GM12878 (cell line): ENCODE results near the gene ZNRF3. TPM values are rescaled to one million over a fixed set of nuclear protein-coding genes. Genes with fewer than 3 reads are reported as not detected.

Experiments used
- ATAC-seq: fragments of 200-7000 bp; cut with Tn5 transposase; 3 replicates; pipeline ENCODE4 v1.9.1; 2020; ENCODE audit warnings: mild to moderate bottlenecking, moderate library complexity
- BruUV-seq: library from RNA; stranded (reverse); fragments of 400-500 nt; replicated peaks from 2 replicates; lab custom pipeline; 2021; lab: Mats Ljungman, UMichigan
- CTCF ChIA-PET: fragments of 300-600 bp; sonication (Branson Sonifier 250); formaldehyde crosslinking; extraction: SDS; loops from one replicate; lab custom pipeline; 2021; ENCODE audit warnings: inconsistent platforms; lab: Yijun Ruan, JAX
- POLR2A ChIA-PET: fragments of 350-600 bp; formaldehyde crosslinking; extraction: SDS; loops from one replicate; lab custom pipeline; 2021; ENCODE audit warnings: inconsistent platforms; lab: Charles Lee
- RAD21 ChIA-PET: fragments of 300-600 bp; sonication (Branson Sonifier 250); formaldehyde crosslinking; loops from one replicate; lab custom pipeline; 2023; ENCODE audit warnings: antibody characterized with exemption; ENCODE audit not compliant: unreplicated experiment; lab: Charles Lee
- SMC1A ChIA-PET: fragments of 300-600 bp; sonication (Branson Sonifier 250); formaldehyde crosslinking; loops from one replicate; lab custom pipeline; 2023; ENCODE audit not compliant: unreplicated experiment, uncharacterized antibody; lab: Charles Lee
- DNase-seq: peaks from one replicate; pipeline ENCODE4 v3.0.0-alpha.2; 2011; ENCODE audit warnings: low read depth, low spot score
- FAIRE-seq: peaks from 3 replicates; lab custom pipeline; 2011; peaks lifted over from hg19 to GRCh38; lab: Jason Lieb, UNC
- H2AFZ ChIP-seq: 2 replicates; pipeline ENCODE4 v1.6.0; 2011; ENCODE audit warnings: low read depth, low read length, control low read depth; ENCODE audit not compliant: control insufficient read depth
- H3K27ac ChIP-seq: 2 replicates; pipeline ENCODE4 v1.5.1; 2011; ENCODE audit warnings: control low read depth; ENCODE audit not compliant: control insufficient read depth, insufficient read depth
- H3K27me3 ChIP-seq, 2 experiments: replicated peaks in 1 of 2; 2 replicates each; pipeline versions ENCODE4 v1.6.0 to v1.6.1; 2011; ENCODE audit warnings: low read length in 1 of 2; ENCODE audit not compliant: control insufficient read depth in 2 of 2, insufficient read depth in 2 of 2
- H3K36me3 ChIP-seq, 2 experiments: 2 replicates each; pipeline ENCODE4 v1.5.1; 2011; ENCODE audit warnings: low read length in 1 of 2; ENCODE audit not compliant: control insufficient read depth in 2 of 2, insufficient read depth in 2 of 2
- H3K4me1 ChIP-seq: 2 replicates; pipeline ENCODE4 v1.6.1; 2011; ENCODE audit warnings: mild to moderate bottlenecking, low read length, moderate library complexity, mixed read lengths; ENCODE audit not compliant: control insufficient read depth, insufficient read depth
- H3K4me2 ChIP-seq: 2 replicates; pipeline ENCODE4 v1.6.0; 2011; ENCODE audit warnings: control low read depth; ENCODE audit not compliant: control insufficient read depth, insufficient read depth
- H3K4me3 ChIP-seq: fragments of 200-600 bp; sonication (generic); 2 replicates; pipeline ENCODE4 v1.5.1; 2016
- H3K79me2 ChIP-seq: 2 replicates; pipeline ENCODE4 v1.6.0; 2011; ENCODE audit warnings: low read length; ENCODE audit not compliant: control insufficient read depth, insufficient read depth
- H3K9ac ChIP-seq: 2 replicates; pipeline ENCODE4 v1.8.0; 2011; ENCODE audit warnings: low read length, control low read depth, mixed read lengths; ENCODE audit not compliant: control insufficient read depth, insufficient read depth
- H3K9me3 ChIP-seq: replicated peaks from 3 replicates; pipeline ENCODE4 v1.5.1; 2011; ENCODE audit warnings: mild to moderate bottlenecking, low read length; ENCODE audit not compliant: control insufficient read depth, insufficient read depth
- H4K20me1 ChIP-seq: 2 replicates; pipeline ENCODE4 v1.6.0; 2011; ENCODE audit not compliant: control insufficient read depth, insufficient read depth
- BCL11A ChIP-seq: IDR thresholded peaks from 2 replicates; pipeline ENCODE4 v1.6.1; 2011; ENCODE audit warnings: low read depth, low read length
- BCL3 ChIP-seq: IDR thresholded peaks from 2 replicates; pipeline ENCODE4 v1.6.1; 2011; ENCODE audit warnings: borderline replicate concordance, low read depth, mild to moderate bottlenecking, moderate library complexity, low read length; ENCODE audit not compliant: insufficient read depth, poor library complexity, severe bottlenecking
- BRCA1 ChIP-seq: IDR thresholded peaks from 2 replicates; pipeline ENCODE4 v1.6.1; 2011; ENCODE audit warnings: low read depth, low read length, improper control_type of control experiment
- CBX3 ChIP-seq: fragments of 200-600 bp; sonication (generic); IDR thresholded peaks from 2 replicates; pipeline ENCODE4 v1.6.1; 2016; ENCODE audit warnings: low read depth, borderline replicate concordance
- CHD4 ChIP-seq: fragments of 200-600 bp; sonication (generic); IDR thresholded peaks from 2 replicates; pipeline ENCODE4 v1.6.1; 2016; ENCODE audit warnings: mild to moderate bottlenecking
- EGR1 ChIP-seq, 2 experiments: IDR thresholded peaks; 1 replicate in 1 of 2; 2 replicates in 1 of 2; pipeline ENCODE4 v1.6.1; 2011 to 2012; ENCODE audit warnings: low read depth in 2 of 2, low read length in 2 of 2, borderline replicate concordance in 1 of 2, mild to moderate bottlenecking in 1 of 2, moderate library complexity in 1 of 2
- HCFC1 ChIP-seq: fragments of 150-350 bp; IDR thresholded peaks from 2 replicates; pipeline ENCODE4 v1.6.1; 2014; ENCODE audit warnings: low read length
- IRF5 ChIP-seq: fragments of 450-650 bp; IDR thresholded peaks from 2 replicates; pipeline ENCODE4 v1.6.1; 2017; ENCODE audit warnings: borderline replicate concordance
- KLF5 ChIP-seq: fragments of 450-650 bp; IDR thresholded peaks from 2 replicates; pipeline ENCODE4 v1.6.1; 2014; ENCODE audit warnings: mild to moderate bottlenecking; ENCODE audit not compliant: partially characterized antibody
- MTA3 ChIP-seq: IDR thresholded peaks from 2 replicates; pipeline ENCODE4 v1.6.1; 2012; ENCODE audit warnings: low read length, inconsistent platforms, borderline replicate concordance
- MXI1 ChIP-seq: fragments of 150-350 bp; IDR thresholded peaks from 2 replicates; pipeline ENCODE4 v1.6.1; 2011; ENCODE audit warnings: low read depth, mild to moderate bottlenecking, inconsistent platforms, low read length, improper control_type of control experiment
- NKRF ChIP-seq: fragments of 450-650 bp; conservative IDR thresholded peaks from 2 replicates; pipeline ENCODE4 v1.6.1; 2017; ENCODE audit warnings: mild to moderate bottlenecking, moderate library complexity
- RB1 ChIP-seq: fragments of 450-650 bp; formaldehyde crosslinking; IDR thresholded peaks from 2 replicates; pipeline ENCODE4 v1.6.1; 2017; ENCODE audit warnings: mild to moderate bottlenecking, borderline replicate concordance
- SIN3A ChIP-seq: IDR thresholded peaks from 2 replicates; pipeline ENCODE4 v1.6.1; 2012; ENCODE audit warnings: low read depth, low read length, improper control_type of control experiment
- SPI1 ChIP-seq: IDR thresholded peaks from 2 replicates; pipeline ENCODE4 v1.6.1; 2011; ENCODE audit warnings: low read depth, mild to moderate bottlenecking, low read length, moderate library complexity, borderline replicate concordance; ENCODE audit not compliant: insufficient read depth
- SUZ12 ChIP-seq: fragments of 200-600 bp; sonication (generic); IDR thresholded peaks from one replicate; pipeline ENCODE4 v1.6.1; 2018; ENCODE audit warnings: antibody characterized with exemption, mild to moderate bottlenecking; ENCODE audit not compliant: unreplicated experiment
- YBX1 ChIP-seq: fragments of 450-650 bp; IDR thresholded peaks from 2 replicates; pipeline ENCODE4 v1.6.1; 2016; ENCODE audit warnings: antibody characterized with exemption
- WGBS: methylation state at CpG from one replicate; pipeline ENCODE4 v1.1.6; 2016; ENCODE audit warnings: low lambda C conversion rate; ENCODE audit not compliant: insufficient replicate concordance, insufficient coverage; ENCODE audit errors: missing lambda C conversion rate; 5-methylcytosine and 5-hydroxymethylcytosine counted together
- in situ Hi-C: fragments of 300-500 bp; cut with MboI; formaldehyde crosslinking; loops from 9 replicates; pipeline ENCODE4 v1.14.3; 2018; ENCODE audit warnings: mixed read lengths
- intact Hi-C: fragments of 100-400 bp; cut with micrococcal nuclease; formaldehyde crosslinking; loops from one replicate; pipeline ENCODE4 v1.14.2; 2022; ENCODE audit not compliant: unreplicated experiment
- polyA plus RNA-seq, 11 experiments: library from polyadenylated mRNA; depleted of rRNA in 4 of 11; unstranded in 6 of 11; stranded (reverse) in 5 of 11; fragments of >200 nt; fragmentation: Nextera tagmentation in 4 of 11; fragmentation: Illumina TruSeq in 1 of 11; extraction: Ambion mirVana in 4 of 11; extraction: Trizol in 1 of 11; gene quantifications; 1 replicate in 1 of 11; 2 replicates in 10 of 11; pipeline versions ENCODE4 v1.2.1 to v1.2.3, GENCODE V29; 2011 to 2016; ENCODE audit warnings: inconsistent platforms in 2 of 11, missing spikeins in 2 of 11, low read depth in 1 of 11
- total RNA-seq, 4 experiments: library from RNA; depleted of rRNA in 3 of 4; stranded (reverse); fragments of >200 nt in 3 of 4; fragmentation: Illumina TruSeq in 1 of 4; extraction: Trizol in 1 of 4; gene quantifications; 2 replicates each; pipeline versions ENCODE4 v1.2.1 to v1.2.3, GENCODE V29; 2013 to 2021

The ZNRF3 gene
- total and polyA plus RNA-seq, 10 of the 15 experiments (the other 5 are each of a cell fraction or from before 2014, with no cell fraction given): 0.05 to 2.4 (median 0.46) TPM

- no peak for TF ChIP-seq SPI1
- TF ChIP-seq KLF5: no peak
- no peak for TF ChIP-seq NKRF
- no peak for TF ChIP-seq BCL11A
- TF ChIP-seq CHD4: no peak
Observed at GRCh38 chr22:28978158-28978557, 94.8 kb downstream of the ZNRF3 start (continued).

- Histone ChIP-seq H3K4me2 (no peak overlapping the region), H3K27me3 (0 out of 4 replicates have a peak, but pooled peaks cover 0 to 5% of the 10 kb centered on the region in 2 experiments), H2AFZ (no peak overlapping the region), H3K36me3 (no peaks in the 10 kb centered on the region), H3K9me3 (no peaks in the 10 kb centered on the region), H3K79me2 (no peaks in the 10 kb centered on the region), H3K9ac (no peak overlapping the region), H3K4me3 (no peak overlapping the region), H3K27ac (no peak overlapping the region), H4K20me1 (no peaks in the 10 kb centered on the region; the same call in 1 of the 2 replicates), H3K4me1 (no peaks in the 10 kb centered on the region)
- DNase-seq (no peak), FAIRE-seq (no peak), ATAC-seq (no peak)
- WGBS: 13% methylated on average over 4 of the region's 4 CpGs
- no TSS peak for BruUV-seq
- SMC1A ChIA-PET: interaction anchor here (0.9 to 1.8 kb wide), 9 partner anchors 9 to 49 kb away, joined by 3 to 8 read pairs (median 5); no protein-coding TSS in a partner anchor
- RAD21 ChIA-PET: interaction anchor here (0.6 to 3.6 kb wide), 3 partner anchors 60 to 65 kb away, joined by 3 to 35 read pairs (median 5); no protein-coding TSS in a partner anchor
- CTCF ChIA-PET: interaction anchor here (0.6 to 1.5 kb wide), 4 partner anchors 12 to 93 kb away, joined by 3 to 4 read pairs (median 4); no protein-coding TSS in a partner anchor
- in situ Hi-C loops: no loop called here
- POLR2A ChIA-PET: interaction anchor here (0.6 to 1.7 kb wide), 4 partner anchors 13 to 22 kb away, joined by 3 to 7 read pairs (median 4); no protein-coding TSS in a partner anchor
- intact Hi-C loops: no loop called here
- TF ChIP-seq EGR1 (IDR thresholded peaks at IDR 0.05; ENCODE audit: borderline replicate concordance in 1 of 2, low read depth in 2 of 2, low read length in 2 of 2) (no peak), MTA3 (no peak), MXI1 (no peak), BCL3 (no peak), IRF5 (no peak), RB1 (no peak), CBX3 (no peak), BRCA1 (no peak), SUZ12 (no peak), SIN3A (no peak), HCFC1 (no peak), YBX1 (no peak)
Observed at GRCh38 chr22:28978863-28979796, 95.8 kb downstream of the ZNRF3 start.
